ENCODE data around the gene TEKT5. TPM values are rescaled to one million over a fixed set of nuclear protein-coding genes. Genes with fewer than 3 reads are reported as not detected.
A peak's percentile ranks its signal among the peaks of the same experiment; 100 is the strongest.

Gene TEKT5
- total RNA-seq, 6 experiments from 2014 or later = not detected

DNA sequence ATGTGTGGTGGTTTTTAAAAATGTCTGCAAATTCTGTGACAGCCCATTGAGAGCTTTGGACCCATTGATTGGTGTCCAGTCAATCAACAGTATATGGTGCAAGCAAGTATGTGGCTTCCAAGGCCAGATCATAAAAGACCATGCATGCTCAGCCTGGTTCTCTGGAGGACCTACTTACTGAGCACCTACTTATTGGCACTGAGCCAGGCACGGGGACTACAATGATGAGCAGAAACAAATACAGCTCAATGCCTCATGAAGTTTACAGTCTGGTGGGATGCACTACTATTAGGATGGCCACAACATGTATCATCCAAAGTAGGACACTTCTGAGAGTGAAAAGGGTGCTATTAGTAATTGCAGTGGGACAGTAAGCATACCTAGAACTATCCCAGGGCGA is 107.1 kb downstream of the TEKT5 start:
- H3K27me3 Mint-ChIP-seq (ENCODE audit: insufficient read depth) = peaks cover 22% of the 10 kb centered on the region
- H3K27ac Mint-ChIP-seq = no peak overlapping the region
- no peak overlapping the region for H3K4me3 Mint-ChIP-seq
- DNase-seq = no peak
- no peak for TF ChIP-seq CTCF (IDR thresholded peaks at IDR 0.05)
- peaks cover 27% of the 10 kb centered on the region for H3K4me1 Mint-ChIP-seq (ENCODE audit: low read depth)
- H3K9me3 Mint-ChIP-seq = no peaks in the 10 kb centered on the region
- H3K36me3 Mint-ChIP-seq (ENCODE audit: low read depth) = no peaks in the 10 kb centered on the region

DNA sequence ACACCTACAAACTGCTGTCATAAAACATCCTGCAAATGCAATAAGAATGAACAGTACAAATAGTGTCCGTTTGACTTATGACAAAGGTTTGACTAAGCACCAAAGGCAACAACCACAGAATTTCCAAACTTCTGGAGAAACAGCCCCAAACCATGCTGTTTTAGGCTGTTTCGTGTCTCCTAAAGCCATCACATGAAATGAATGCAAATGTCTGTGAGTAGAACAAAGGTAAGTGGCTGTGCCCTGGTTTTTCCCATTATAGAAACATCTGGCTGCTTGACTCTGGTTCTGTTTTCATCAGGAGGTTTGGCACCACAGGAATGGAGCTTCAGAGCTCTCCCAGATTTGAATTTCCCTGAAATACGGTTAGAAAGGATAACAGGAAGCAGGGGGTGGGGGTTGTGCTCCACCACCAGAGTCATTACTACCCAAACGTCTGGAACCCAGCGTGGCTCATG is 109.7 kb downstream of the TEKT5 start:
- peak; percentile 44 for DNase-seq
- H3K4me1 Mint-ChIP-seq (ENCODE audit: low read depth) = peaks cover 37% of the 10 kb centered on the region
- H3K4me3 Mint-ChIP-seq = peak overlapping the region; percentile 45; the same call in 1 of the 2 replicates
- peak overlapping the region; percentile 54 for H3K27ac Mint-ChIP-seq
- TF ChIP-seq CTCF (IDR thresholded peaks at IDR 0.05) = no peak
- H3K9me3 Mint-ChIP-seq = no peaks in the 10 kb centered on the region
- H3K27me3 Mint-ChIP-seq (ENCODE audit: insufficient read depth) = peaks cover 14% of the 10 kb centered on the region
- no peaks in the 10 kb centered on the region for H3K36me3 Mint-ChIP-seq (ENCODE audit: low read depth)

DNA sequence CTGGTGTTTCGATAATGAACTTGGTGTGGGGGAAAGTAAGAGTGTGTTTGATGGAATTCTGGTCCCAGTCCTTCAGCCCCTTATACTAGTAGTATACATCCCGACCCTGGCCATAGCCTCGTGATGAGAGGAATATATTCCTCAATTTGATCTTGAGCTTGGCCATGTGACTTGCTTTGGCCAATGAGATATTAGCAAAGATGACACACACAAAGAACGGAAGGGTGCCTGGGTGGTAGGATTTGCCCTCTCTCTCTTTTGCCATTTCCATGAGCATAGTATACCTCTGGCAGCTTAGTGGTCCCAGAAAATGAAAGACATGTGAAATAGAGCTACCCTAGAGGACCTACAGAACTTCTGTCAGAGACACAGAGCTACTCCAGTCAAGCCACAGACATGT is 111.5 kb downstream of the TEKT5 start:
- no peak overlapping the region for H3K4me3 Mint-ChIP-seq
- TF ChIP-seq CTCF (IDR thresholded peaks at IDR 0.05) = no peak
- no peak overlapping the region for H3K27ac Mint-ChIP-seq
- DNase-seq = no peak
- no peaks in the 10 kb centered on the region for H3K9me3 Mint-ChIP-seq
- H3K36me3 Mint-ChIP-seq (ENCODE audit: low read depth) = no peaks in the 10 kb centered on the region
- peaks cover 14% of the 10 kb centered on the region for H3K27me3 Mint-ChIP-seq (ENCODE audit: insufficient read depth)
- H3K4me1 Mint-ChIP-seq (ENCODE audit: low read depth) = peaks cover 53% of the 10 kb centered on the region

- Mint-ChIP-seq H3K36me3 (ENCODE audit: low read depth) (no peaks in the 10 kb centered on the region), H3K4me3 (peak overlapping the region; percentile 85), H3K9me3 (no peaks in the 10 kb centered on the region), H3K4me1 (ENCODE audit: low read depth) (peaks cover 71% of the 10 kb centered on the region), H3K27me3 (ENCODE audit: insufficient read depth) (peaks cover 8% of the 10 kb centered on the region), H3K27ac (peak overlapping the region; percentile 38; the same call in 1 of the 2 replicates)
- TF ChIP-seq CTCF (IDR thresholded peaks at IDR 0.05) = no peak
- DNase-seq = no peak
These were observed 113.2 kb downstream of the TEKT5 start for GRCh38 chr16:10581507-10581906.

- H3K27me3 Mint-ChIP-seq (ENCODE audit: insufficient read depth) = peaks cover 8% of the 10 kb centered on the region
- TF ChIP-seq CTCF (IDR thresholded peaks at IDR 0.05) = no peak
- H3K27ac Mint-ChIP-seq = peak overlapping the region; percentile 59
- H3K36me3 Mint-ChIP-seq (ENCODE audit: low read depth) = no peaks in the 10 kb centered on the region
- no peaks in the 10 kb centered on the region for H3K9me3 Mint-ChIP-seq
- no peak for DNase-seq
- H3K4me3 Mint-ChIP-seq = peak overlapping the region; percentile 85
- peaks cover 72% of the 10 kb centered on the region for H3K4me1 Mint-ChIP-seq (ENCODE audit: low read depth)
These were observed 113.9 kb downstream of the TEKT5 start for GRCh38 chr16:10580883-10581247.

All from HFFc6 (cell line).